ENCODE data around the gene SLC25A33.

- TF ChIP-seq CTCF (optimal IDR thresholded peaks at IDR 0.05 in 1 of 3, IDR thresholded peaks at IDR 0.05 in 1 of 3, conservative IDR thresholded peaks at IDR 0.05 in 1 of 3; ENCODE audit: extremely low read depth in 1 of 3, insufficient read depth in 2 of 3, low read length in 3 of 3): no peak
- TF ChIP-seq EZH2 (IDR thresholded peaks at IDR 0.05; ENCODE audit: low read length): no peak
Observed at GRCh38 chr1:9602794-9603167, 63.5 kb downstream of the SLC25A33 start.
